ENCODE results near the gene NPC2. TPM values are rescaled to one million over a fixed set of nuclear protein-coding genes. Genes with fewer than 3 reads are reported as not detected.

NPC2 gene
- polyA plus RNA-seq, 1 donor from 2014 or later: 46.8 TPM

DNA sequence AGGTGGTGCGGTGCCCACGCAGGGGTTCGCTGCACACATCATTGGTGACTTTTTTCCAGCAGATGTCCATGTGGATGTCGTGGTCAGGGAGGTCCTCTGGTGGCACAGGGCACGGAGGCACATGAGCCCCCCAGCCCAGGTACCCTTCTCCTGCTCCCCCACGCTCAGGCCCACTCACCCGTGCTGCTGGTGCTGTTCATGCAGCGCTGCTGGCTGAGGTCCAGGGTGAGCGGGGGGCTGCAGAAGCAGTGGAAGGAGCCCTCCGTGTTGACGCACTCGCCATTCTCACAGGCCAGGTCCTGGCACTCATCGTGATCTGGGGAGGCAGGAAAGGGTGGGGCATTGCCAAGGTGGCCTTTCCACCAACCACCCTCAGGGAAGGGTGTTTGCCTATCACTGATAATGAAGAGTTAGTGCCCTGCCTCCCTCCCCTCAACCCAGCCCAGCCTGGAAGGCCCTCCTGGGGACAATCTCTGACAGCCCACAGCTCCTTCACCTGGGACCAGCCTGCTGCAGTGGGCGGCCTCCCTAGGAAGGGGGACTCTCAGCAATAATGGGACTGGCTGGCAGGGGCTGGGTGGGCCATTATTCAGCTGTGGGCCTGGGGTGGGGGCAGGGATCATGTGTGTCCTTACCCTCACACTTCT lies 10.3 kb upstream of the NPC2 start:
- no peak overlapping the region for H3K9ac ChIP-seq (ENCODE audit: low read length)
- TF ChIP-seq MXI1 (conservative IDR thresholded peaks at IDR 0.05; ENCODE audit: poor library complexity, severe bottlenecking) (no peak), POLR2AphosphoS5 (IDR thresholded peaks at IDR 0.05) (no peak), REST (IDR thresholded peaks at IDR 0.05; ENCODE audit: borderline replicate concordance) (no peak), EP300 (conservative IDR thresholded peaks at IDR 0.05; ENCODE audit: poor library complexity, severe bottlenecking) (no peak), EZH2 (IDR thresholded peaks at IDR 0.05; ENCODE audit: borderline replicate concordance, insufficient read depth, low read length, poor library complexity, severe bottlenecking) (no peak), SMC3 (conservative IDR thresholded peaks at IDR 0.05; ENCODE audit: poor library complexity) (no peak), RAD21 (conservative IDR thresholded peaks at IDR 0.05) (no peak), TAF1 (IDR thresholded peaks at IDR 0.05; ENCODE audit: low read depth) (no peak)
- TF ChIP-seq, protein P1, sequence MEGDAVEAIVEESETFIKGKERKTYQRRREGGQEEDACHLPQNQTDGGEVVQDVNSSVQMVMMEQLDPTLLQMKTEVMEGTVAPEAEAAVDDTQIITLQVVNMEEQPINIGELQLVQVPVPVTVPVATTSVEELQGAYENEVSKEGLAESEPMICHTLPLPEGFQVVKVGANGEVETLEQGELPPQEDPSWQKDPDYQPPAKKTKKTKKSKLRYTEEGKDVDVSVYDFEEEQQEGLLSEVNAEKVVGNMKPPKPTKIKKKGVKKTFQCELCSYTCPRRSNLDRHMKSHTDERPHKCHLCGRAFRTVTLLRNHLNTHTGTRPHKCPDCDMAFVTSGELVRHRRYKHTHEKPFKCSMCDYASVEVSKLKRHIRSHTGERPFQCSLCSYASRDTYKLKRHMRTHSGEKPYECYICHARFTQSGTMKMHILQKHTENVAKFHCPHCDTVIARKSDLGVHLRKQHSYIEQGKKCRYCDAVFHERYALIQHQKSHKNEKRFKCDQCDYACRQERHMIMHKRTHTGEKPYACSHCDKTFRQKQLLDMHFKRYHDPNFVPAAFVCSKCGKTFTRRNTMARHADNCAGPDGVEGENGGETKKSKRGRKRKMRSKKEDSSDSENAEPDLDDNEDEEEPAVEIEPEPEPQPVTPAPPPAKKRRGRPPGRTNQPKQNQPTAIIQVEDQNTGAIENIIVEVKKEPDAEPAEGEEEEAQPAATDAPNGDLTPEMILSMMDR (IDR thresholded peaks at IDR 0.05; ENCODE audit: poor library complexity, severe bottlenecking): no peak
- no peak overlapping the region for H3K4me3 ChIP-seq (ENCODE audit: low read length)
- H3K9me2 ChIP-seq (ENCODE audit: insufficient read depth, low read length): no peaks in the 10 kb centered on the region
- no peaks in the 10 kb centered on the region for H3K79me2 ChIP-seq (replicated peaks; ENCODE audit: insufficient read depth, low read length)
- H3K9me3 ChIP-seq (ENCODE audit: low read length): no peaks in the 10 kb centered on the region
- no peak overlapping the region for H3K4me2 ChIP-seq (ENCODE audit: low read length)
- H2AFZ ChIP-seq (ENCODE audit: low read depth, low read length): no peak overlapping the region
- H4K20me1 ChIP-seq (ENCODE audit: insufficient read depth): no peaks in the 10 kb centered on the region
- no peaks in the 10 kb centered on the region for H3K27me3 ChIP-seq (ENCODE audit: insufficient read depth, low read depth, low read length)
- no peak overlapping the region for H3K27ac ChIP-seq (ENCODE audit: low read length)
- H3F3A ChIP-seq (ENCODE audit: insufficient read depth, low read length, poor library complexity, severe bottlenecking): no peaks in the 10 kb centered on the region
- no peaks in the 10 kb centered on the region for H3K36me3 ChIP-seq (ENCODE audit: insufficient read depth, low read length)

GRCh38 chr14:74502236-74503019 lies 9.3 kb upstream of the NPC2 start:
- no peak overlapping the region for H2AFZ ChIP-seq (ENCODE audit: low read depth, low read length)
- H4K20me1 ChIP-seq (ENCODE audit: insufficient read depth): no peaks in the 10 kb centered on the region
- no peak overlapping the region for H3K4me2 ChIP-seq (ENCODE audit: low read length)
- H3K79me2 ChIP-seq (replicated peaks; ENCODE audit: insufficient read depth, low read length): no peaks in the 10 kb centered on the region
- TF ChIP-seq MXI1 (conservative IDR thresholded peaks at IDR 0.05; ENCODE audit: poor library complexity, severe bottlenecking) (no peak), EP300 (conservative IDR thresholded peaks at IDR 0.05; ENCODE audit: poor library complexity, severe bottlenecking) (no peak), SMC3 (conservative IDR thresholded peaks at IDR 0.05; ENCODE audit: poor library complexity) (peak; percentile 51), RAD21 (conservative IDR thresholded peaks at IDR 0.05) (peak; percentile 53), POLR2AphosphoS5 (IDR thresholded peaks at IDR 0.05) (no peak)
- TF ChIP-seq, protein P1 (IDR thresholded peaks at IDR 0.05; ENCODE audit: poor library complexity, severe bottlenecking): peak; percentile 66
- no peaks in the 10 kb centered on the region for H3K36me3 ChIP-seq (ENCODE audit: insufficient read depth, low read length)
- H3K9me2 ChIP-seq (ENCODE audit: insufficient read depth, low read length): no peaks in the 10 kb centered on the region
- H3K9ac ChIP-seq (ENCODE audit: low read length): peak overlapping the region; percentile 52
- H3K9me3 ChIP-seq (ENCODE audit: low read length): no peaks in the 10 kb centered on the region
- peak overlapping the region; percentile 68 for H3K27ac ChIP-seq (ENCODE audit: low read length)
- H3K27me3 ChIP-seq (ENCODE audit: insufficient read depth, low read depth, low read length): no peaks in the 10 kb centered on the region
- H3K4me3 ChIP-seq (ENCODE audit: low read length): no peak overlapping the region
- H3F3A ChIP-seq (ENCODE audit: insufficient read depth, low read length, poor library complexity, severe bottlenecking): no peaks in the 10 kb centered on the region

All from neural cell (in vitro differentiated cells).